Activated CD4-positive, alpha-beta T cell treated with anti-CD3 and anti-CD28 coated beads, Interleukin-2, amount 50 U/mL, for 4 hours (primary cell): ENCODE results near the gene PRKCH.

Experiments used
- DNase-seq, 2 experiments: peaks; one replicate each; pipeline ENCODE4 v3.0.0-alpha.2; 2020

The PRKCH gene

GRCh38 chr14:61434311-61434710, 112.9 kb downstream of the PRKCH start:
- no peak for DNase-seq

- DNase-seq = no peak
Measured at GRCh38 chr14:61435563-61436337, 114.4 kb downstream of the PRKCH start.

- DNase-seq = no peak
Measured at GRCh38 chr14:61437381-61437780, 116.0 kb downstream of the PRKCH start.

GRCh38 chr14:61438036-61438435, 116.7 kb downstream of the PRKCH start:
- no peak for DNase-seq

GRCh38 chr14:61438497-61438859, 117.1 kb downstream of the PRKCH start:
- DNase-seq = no peak

GRCh38 chr14:61438860-61439765, 117.7 kb downstream of the PRKCH start:
- peak in 1 of 2 experiments; percentile 24 for DNase-seq

- no peak for DNase-seq
Measured at GRCh38 chr14:61439779-61440418, 118.5 kb downstream of the PRKCH start.

- no peak for DNase-seq
Measured at GRCh38 chr14:61443481-61443880, 122.1 kb downstream of the PRKCH start.

- peak; percentile 59 for DNase-seq
Measured at GRCh38 chr14:61444215-61444768, 122.9 kb downstream of the PRKCH start.

GRCh38 chr14:61451491-61451890, 130.1 kb downstream of the PRKCH start:
- DNase-seq = no peak

GRCh38 chr14:61451891-61452400, 130.6 kb downstream of the PRKCH start:
- DNase-seq = no peak

- DNase-seq = peak; percentile 37 to 39
Measured at GRCh38 chr14:61452452-61452851, 131.1 kb downstream of the PRKCH start.

GRCh38 chr14:61453103-61453767, 131.9 kb downstream of the PRKCH start:
- DNase-seq = no peak

GRCh38 chr14:61454545-61454944, 133.2 kb downstream of the PRKCH start:
- no peak for DNase-seq

- no peak for DNase-seq
Measured at GRCh38 chr14:61455351-61455750, 134.0 kb downstream of the PRKCH start.

- peak; percentile 82 to 84 for DNase-seq
Measured at GRCh38 chr14:61456720-61457119, 135.3 kb downstream of the PRKCH start.

- no peak for DNase-seq
Measured at GRCh38 chr14:61458766-61459165, 137.4 kb downstream of the PRKCH start.

- no peak for DNase-seq
Measured at GRCh38 chr14:61459229-61459628, 137.8 kb downstream of the PRKCH start.

GRCh38 chr14:61460063-61460462, 138.7 kb downstream of the PRKCH start:
- DNase-seq = no peak

GRCh38 chr14:61460718-61461611, 139.6 kb downstream of the PRKCH start:
- peak; percentile 30 to 44 for DNase-seq

GRCh38 chr14:61461808-61462275, 140.5 kb downstream of the PRKCH start:
- no peak for DNase-seq
